Astrocyte (in vitro differentiated cells and primary cell): ENCODE results near the gene ZDHHC1.
"Not testable (repeated sequence)": the region's sequence is repeated elsewhere in the genome, so short reads cannot be mapped to it uniquely, and the experiment has no call there.

ENCODE experiments used
- CTCF ChIP-seq: IDR thresholded peaks from 2 replicates; pipeline ENCODE4 v1.5.1; 2011; ENCODE audit warnings: low read depth, mild to moderate bottlenecking, inconsistent platforms, low read length, moderate library complexity; ENCODE audit not compliant: insufficient read depth
- EZH2 ChIP-seq: IDR thresholded peaks from 2 replicates; pipeline ENCODE4 v1.6.1; 2012; ENCODE audit warnings: mild to moderate bottlenecking, low read length, inconsistent platforms; ENCODE audit not compliant: insufficient read depth

- not testable (repeated sequence) for TF ChIP-seq CTCF, EZH2
Observed at GRCh38 chr16:67376012-67376411, 40.3 kb downstream of the ZDHHC1 start.
